GM21367 (cell line): Measurements from ENCODE around the gene SLC30A5.
A peak's percentile ranks its signal among the peaks of the same experiment; 100 is the strongest.
"Not testable (repeated sequence)": the region's sequence is repeated elsewhere in the genome, so short reads cannot be mapped to it uniquely, and the experiment has no call there.

Source experiments
- ATAC-seq: cut with Tn5 transposase; IDR thresholded peaks from one replicate; pipeline ENCODE4 v1.9.1; 2021; ENCODE audit not compliant: unreplicated experiment

SLC30A5 gene

GRCh38 chr5:69093771-69094482 is at the start of gene SLC30A5:
Gene SLC30A5 (plus strand): TSS chr5:69094014. CDS start chr5:69094256, 242 bp downstream.
- peak; percentile 96 for ATAC-seq

DNA sequence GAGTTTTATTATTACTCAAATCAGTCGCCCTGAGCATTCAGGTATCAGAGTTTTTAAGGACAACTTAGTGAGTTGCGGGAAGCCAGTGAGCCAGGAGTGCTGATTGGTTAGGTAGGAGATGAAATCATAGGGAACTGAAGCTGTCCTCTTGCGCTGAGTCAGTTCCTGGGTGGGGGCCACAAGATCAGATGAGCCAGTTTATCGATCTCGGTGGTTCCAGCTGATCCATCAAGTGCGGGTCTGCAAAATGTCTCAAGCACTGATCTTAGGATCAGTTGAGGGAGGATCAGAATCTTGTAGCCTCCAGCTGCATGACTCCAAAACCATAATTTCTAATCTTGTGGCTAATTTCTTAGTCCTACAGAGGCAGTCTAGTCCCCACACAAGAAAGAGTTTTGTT is 48.6 kb upstream of the SLC30A5 start:
- ATAC-seq: not testable (repeated sequence)

DNA sequence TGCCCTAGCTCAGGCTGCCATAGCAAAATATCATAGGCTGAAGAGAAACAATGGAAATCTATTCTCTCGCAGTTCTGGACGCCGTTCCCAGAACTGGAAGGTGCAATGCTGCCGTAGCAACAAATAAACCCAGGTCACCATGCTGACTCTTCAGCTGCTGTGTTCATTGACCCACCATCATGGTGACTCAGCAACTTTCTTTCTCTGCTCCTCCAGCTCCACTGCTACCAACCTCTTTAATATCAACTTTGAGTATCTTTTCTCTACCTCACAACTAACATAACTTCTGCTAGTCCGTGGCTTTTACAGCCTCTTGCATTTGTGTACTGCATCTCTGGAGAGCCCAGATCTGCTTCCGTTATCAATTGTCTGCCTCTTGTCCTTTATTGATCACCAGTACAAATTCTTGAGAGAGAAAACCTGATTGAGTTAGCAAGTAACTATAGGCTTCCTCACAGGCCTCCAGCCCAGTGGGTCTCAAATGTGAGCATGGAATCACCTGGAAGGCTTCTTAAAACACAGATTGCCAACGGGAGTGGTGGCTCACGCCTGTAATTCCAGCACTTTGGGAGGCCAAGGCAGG is 47.3 kb upstream of the SLC30A5 start:
- ATAC-seq: no peak

- no peak for ATAC-seq
Measured at GRCh38 chr5:69048230-69048629, 45.6 kb upstream of the SLC30A5 start.

GRCh38 chr5:69049151-69049550 is 44.7 kb upstream of the SLC30A5 start:
- no peak for ATAC-seq

DNA sequence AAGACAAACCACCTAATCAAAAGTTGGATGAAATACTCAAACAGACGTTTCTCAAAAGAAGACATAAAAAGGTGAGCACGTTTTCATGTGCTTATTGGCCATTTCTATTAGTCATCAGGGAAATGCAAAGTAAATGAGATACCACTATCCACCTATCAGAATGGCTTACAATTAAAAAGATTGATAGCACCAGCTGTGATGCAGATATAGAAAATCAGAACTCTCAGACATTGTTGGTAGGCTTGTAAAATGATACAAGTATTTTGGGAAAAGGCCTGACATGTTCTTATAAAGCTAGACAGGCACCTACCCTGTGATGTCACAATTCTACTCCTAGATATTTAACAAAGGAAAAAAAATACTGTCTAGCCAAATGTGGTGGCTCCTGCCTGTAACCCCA is 44.0 kb upstream of the SLC30A5 start:
- ATAC-seq: no peak

DNA sequence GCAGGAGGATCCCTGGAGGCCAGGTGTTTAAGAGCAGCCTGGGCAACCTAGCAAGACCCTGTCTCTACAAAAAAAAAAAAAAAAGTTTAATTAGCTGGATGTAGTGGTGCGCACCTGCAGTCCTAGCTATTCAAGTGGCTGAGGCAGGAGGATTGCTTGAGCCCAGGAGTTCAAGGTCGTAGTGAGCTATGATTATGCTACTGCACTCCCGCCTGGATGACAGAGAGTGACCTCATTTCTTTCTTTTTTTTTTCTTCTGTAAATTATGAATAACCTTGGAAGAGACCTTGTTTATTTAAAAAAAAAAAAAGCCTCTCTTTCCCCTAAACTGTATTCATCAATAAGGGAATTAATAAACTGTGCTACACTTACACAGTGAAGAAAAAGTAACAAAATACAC is 43.6 kb upstream of the SLC30A5 start:
- no peak for ATAC-seq

GRCh38 chr5:69052181-69052580 is 41.6 kb upstream of the SLC30A5 start:
- no peak for ATAC-seq

DNA sequence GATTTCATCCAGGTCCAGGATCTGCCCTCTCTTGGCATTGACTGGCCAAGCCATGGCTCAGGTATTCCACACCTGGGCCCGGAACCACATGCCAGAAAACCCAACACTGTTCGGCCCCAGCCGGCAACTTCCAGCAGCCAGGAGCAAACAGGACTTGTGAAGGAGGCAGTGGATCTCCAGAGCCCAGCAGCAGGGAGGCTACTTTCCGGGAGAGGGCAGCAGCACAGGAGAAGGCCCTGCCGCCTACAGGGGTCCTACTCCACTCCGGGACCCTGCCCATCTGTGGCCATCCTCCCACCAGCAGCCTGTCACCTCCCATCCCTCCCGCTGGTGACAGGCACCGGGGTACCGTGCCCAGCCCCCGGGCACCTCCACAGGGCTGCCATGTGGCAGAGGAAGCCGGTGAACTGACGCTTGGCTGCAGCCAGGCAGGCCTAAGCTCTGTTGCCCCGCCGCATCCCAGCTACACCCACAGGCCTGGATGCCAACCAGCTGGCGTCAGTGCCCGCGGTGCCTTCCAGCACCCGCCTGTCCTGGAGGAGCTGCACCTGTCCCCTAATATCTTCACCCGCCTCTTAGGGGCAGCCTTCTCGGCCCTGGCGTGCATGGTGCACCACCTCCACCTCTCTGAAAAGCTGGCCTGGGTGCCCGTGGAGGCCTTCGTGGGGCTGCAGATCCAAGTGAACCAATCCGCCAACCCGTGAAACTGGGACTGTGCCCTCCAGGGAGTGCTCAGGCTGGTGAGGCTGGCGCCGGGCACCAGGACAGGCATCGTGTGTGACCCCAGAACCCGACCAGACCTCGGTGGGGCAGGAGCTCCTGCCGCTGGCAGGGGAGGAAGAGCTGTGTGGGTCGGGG is 18.9 kb upstream of the SLC30A5 start:
- no peak for ATAC-seq

DNA sequence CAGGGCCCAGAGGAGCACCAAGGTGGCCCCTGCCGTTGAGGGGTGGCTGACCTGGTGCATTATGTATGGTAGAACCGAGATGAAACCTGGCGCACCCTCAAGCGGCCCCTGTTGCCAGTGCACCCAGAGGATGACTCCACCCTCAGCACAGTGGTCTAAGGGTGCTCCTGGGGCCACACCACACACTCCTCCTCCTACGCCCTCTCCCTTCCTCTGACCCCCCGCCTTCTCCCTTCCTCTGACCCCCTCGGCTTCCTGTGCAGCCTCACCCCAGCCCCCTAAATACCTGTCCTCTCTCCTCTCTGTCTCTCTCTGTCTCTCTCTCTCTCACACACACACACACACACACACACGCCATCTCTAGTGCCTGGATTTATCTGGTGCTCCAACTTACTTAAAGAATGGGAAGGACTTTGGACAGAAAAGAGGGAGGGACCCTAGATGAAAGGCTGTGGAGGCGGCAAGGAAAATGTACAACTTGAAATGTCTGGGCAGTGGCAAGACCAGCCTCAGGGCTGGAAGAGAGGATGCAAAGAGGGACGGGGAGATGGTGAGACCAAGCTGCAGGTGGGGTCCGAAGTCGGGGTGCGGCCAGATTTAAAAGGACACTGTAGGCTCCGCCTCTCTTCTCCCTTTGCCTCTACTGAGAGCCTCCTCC is 18.2 kb upstream of the SLC30A5 start:
- ATAC-seq: no peak

- no peak for ATAC-seq
Measured at GRCh38 chr5:69078921-69079540, 14.8 kb upstream of the SLC30A5 start.

DNA sequence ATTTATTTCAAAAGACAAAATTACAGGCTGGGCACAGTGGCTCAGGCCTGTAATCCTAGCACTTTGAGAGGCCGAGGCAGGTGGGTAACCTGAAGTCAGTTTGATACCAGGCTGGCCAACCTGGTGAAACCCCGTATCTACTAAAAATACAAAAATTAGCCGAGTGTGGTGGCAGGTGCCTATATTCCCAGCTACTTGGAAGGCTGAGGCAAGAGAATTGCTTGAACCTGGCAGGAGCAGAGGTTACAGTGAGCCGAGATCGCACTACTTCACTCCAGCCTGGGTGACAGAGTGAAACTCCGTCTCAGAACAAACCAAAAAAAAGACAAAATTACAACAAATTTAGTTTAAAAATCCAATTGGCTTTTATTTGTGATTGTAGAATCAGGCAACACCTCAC is 14.3 kb upstream of the SLC30A5 start:
- no peak for ATAC-seq

- ATAC-seq: no peak
Measured at GRCh38 chr5:69083412-69083811, 10.4 kb upstream of the SLC30A5 start.

DNA sequence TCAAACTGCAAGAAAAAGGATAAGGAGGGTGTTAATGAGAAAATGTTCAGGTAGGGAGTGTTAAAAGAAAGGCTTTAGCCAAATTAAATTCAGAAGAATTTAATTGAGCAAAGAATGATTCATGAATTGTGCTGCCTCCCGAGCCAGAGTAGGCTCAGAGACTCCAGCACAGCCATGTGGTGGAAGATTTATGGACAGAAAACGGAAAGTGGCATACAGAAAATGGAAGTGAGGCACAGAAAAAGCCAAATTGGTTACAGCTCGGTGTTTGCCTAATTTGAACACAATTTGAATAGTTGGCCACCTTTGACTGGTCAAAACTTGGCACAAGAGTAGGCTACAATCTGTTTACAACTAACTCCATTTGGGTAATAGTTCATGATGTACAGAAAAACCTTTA is 9.6 kb upstream of the SLC30A5 start:
- ATAC-seq: no peak

DNA sequence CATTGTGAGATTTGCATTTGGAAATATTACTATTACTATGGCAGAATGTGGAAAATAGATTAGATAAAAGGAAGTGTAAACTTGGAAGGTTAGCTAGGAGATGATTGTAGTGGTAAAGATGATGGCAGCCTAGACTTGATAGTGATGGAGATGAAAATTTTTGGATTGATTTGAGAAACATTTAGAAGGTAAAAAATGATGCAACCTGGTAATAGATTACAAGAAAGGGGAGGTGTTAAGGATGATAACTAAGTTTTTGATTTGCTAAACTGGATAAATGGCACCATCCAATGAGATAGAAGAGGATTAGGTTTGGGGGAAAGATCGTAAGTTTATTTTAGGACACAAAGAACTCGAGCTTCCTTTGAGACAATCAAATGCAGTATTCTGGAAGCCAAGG is 8.9 kb upstream of the SLC30A5 start:
- no peak for ATAC-seq

DNA sequence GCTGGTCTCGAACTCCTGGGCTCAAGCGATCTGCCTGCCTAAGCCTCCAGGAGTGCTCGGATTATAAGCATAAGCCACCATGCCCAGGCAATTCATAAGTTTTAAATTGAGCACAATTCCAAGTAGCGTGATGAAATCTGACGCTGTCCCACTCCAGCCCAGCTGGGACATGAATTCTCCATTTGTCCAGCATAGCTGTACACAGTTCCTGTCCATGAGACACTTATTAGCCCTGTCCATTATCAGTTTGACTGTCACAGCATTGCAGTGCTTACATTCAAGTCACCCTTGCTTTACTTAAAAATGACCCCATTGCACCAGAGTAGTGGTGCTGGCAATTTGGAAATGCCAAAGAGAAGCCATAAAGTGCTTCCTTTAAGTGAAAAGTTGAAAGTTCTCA is 7.6 kb upstream of the SLC30A5 start:
- ATAC-seq: no peak

DNA sequence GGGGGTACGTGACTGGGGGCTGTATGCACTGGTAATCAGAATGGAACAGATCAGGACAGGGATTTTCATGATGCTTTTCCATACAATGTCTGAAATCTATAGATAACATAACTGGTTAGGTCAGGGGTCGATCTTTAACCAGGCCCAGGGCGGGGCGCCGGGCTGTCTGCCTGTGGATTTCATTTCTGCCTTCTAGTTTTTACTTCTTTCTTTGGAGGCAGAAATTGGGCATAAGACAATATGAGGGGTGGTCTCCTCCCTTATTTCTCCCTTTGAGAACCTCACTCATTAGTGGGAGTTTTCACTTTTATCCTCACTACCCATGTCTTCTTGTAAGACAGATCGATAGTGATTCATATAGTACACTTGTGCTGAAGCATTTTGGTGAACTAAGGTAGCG is 5.8 kb upstream of the SLC30A5 start:
- ATAC-seq: not testable (repeated sequence)

DNA sequence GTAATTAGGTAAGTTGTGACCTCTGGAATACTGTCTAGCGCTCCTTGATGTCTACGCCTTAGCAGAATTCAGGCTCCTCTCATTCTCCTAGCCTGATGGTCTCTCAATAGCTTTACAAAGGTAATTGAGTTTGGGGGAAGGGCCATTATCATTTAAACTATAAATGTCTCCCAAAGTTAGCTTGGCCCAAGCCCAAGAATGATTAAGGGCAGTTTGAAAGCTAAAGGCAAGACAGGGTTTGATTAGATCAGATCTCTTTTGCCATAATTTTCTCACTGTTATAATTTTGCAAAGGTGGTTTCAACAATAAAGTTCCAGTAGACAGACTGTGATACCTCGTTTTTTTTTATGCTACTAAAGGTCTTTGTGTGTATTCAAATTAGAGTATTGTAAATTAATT is 3.7 kb upstream of the SLC30A5 start:
- no peak for ATAC-seq

DNA sequence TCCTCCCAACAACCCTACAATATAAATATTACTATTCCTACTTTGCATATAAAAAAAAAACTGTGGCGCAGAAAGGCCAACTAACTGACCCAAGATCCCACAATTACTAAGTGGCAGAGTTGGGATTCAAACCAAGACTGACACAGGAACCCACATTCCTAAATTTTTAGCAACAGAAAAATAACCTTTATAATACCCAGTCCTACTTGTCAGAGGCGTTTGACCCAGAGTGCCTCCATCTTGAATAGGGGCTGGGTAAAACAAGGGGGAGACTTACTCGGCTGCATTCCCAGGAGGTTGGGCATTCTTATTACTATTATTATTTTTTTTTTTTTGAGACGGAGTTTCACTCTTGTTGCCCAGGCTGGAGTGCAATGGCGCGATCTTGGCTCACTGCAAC is 2.0 kb upstream of the SLC30A5 start:
- ATAC-seq: no peak

GRCh38 chr5:69092969-69093368 is 845 bp upstream of the SLC30A5 start:
- no peak for ATAC-seq

- no peak for ATAC-seq
Measured at GRCh38 chr5:69099302-69099701, 5.5 kb downstream of the SLC30A5 start.
